CD1c-positive myeloid dendritic cell (primary cell): ENCODE data around the gene ACE.

Source experiments
- DNase-seq: peaks from one replicate; pipeline ENCODE4 v3.0.0-alpha.2; 2016; ENCODE audit errors: extremely low spot score

The ACE gene

DNA sequence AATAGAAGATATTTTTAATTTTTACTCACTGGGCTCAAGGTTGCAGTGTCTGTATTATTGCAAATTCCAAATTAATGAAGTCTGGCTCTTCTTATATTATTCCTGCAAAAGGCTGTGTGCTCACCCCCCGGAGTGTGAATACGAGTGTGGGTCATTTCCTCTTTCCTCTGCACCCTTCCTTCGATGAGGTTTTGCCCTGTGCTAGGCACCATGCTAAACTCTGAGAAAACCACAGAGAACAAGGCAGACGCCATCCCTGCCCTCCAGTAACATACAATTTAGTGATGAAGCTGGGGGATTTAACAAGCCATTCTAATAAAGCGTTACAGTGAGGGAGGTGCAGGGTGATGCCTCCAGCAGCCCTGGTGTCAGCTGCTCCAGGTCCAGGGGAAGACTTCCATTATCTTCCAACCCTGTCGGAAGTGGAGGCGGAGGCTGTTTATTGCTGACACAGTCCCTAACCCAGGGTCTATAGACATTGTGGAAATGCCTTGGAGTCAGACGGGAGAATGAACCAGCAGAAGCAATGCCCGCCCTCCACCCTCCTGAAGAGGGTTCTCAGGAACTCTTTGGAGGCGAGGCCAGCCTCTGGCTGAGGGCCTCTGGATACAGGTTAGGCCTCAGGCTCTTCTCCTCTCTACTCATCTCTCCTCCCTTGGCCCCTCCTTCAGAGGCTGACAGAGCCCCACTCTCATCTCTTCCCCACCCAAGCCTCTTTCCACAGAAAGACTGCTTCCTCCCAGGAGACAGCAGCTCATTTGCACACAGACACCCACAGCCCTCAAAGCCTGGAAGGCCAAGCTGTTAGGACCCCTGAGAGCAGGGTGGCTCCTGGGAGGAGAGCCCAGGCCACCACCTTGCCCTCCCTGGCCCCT, 2.0 kb upstream of the ACE start:
- DNase-seq: peak; percentile 10

DNA sequence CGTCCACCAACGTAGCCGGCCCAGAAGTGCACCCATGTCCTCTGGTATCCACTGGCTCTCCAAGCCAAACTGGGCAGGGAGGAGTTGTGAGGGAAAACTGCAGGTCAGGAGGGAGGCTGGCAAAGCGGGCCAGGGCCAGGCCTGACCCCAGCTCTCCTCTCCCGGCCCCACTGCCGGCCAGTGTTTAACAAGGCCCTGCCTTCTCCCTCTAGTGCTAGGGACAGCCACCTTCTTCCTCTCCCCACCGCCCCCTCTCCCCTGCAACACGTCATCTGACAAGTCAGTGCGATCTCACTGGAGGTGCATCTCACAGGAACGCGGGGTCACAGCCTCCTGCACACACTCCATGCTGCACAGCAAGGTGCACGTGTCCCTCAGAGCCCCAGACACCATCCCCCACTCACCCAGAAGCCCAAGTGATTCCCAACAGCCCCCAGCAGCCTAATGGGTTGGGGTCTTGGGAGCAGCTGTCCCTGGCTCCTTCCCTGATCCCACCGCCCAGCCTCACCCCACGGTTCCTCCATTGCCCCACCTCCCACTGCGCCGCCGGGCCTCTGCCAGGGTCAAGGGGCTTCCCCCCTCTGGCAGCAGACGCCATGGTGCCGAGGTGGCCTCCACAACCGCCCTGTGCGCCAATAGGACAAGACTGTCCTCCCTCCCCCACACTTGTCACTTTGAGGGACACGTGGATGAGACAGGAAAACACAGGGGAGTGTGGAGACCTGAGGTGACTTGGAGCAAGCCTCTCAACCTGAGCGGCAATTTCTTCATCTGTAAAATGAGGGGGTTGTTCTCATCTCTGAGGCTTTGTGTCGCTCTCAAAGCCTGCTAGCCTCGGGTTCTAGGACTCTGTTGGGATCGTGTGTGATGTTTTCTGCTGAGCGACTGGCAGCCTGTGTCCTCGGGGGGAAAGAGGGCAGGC, 1.1 kb upstream of the ACE start:
- peak; percentile 30 for DNase-seq

DNA sequence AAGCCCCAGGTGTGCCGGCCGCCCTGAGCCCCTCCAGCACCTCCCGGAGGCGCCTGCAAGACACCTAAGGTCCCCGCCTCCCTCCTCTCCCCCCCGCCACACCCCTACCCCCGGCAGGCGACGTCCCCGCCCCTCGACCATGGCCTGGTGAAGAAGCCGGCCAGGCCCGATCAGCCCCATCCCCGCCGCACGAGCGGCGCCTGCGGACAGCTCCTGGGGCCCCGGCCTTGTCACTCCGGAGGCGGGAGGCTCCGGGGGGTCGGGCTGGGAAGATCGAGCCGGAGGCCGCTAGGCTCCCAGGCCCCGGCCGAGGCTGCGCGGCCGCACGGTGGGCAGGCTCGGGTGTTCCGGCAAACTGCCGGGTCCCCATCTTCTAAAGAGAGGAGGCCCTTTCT, 405 bp upstream of the ACE start:
- no peak for DNase-seq

DNA sequence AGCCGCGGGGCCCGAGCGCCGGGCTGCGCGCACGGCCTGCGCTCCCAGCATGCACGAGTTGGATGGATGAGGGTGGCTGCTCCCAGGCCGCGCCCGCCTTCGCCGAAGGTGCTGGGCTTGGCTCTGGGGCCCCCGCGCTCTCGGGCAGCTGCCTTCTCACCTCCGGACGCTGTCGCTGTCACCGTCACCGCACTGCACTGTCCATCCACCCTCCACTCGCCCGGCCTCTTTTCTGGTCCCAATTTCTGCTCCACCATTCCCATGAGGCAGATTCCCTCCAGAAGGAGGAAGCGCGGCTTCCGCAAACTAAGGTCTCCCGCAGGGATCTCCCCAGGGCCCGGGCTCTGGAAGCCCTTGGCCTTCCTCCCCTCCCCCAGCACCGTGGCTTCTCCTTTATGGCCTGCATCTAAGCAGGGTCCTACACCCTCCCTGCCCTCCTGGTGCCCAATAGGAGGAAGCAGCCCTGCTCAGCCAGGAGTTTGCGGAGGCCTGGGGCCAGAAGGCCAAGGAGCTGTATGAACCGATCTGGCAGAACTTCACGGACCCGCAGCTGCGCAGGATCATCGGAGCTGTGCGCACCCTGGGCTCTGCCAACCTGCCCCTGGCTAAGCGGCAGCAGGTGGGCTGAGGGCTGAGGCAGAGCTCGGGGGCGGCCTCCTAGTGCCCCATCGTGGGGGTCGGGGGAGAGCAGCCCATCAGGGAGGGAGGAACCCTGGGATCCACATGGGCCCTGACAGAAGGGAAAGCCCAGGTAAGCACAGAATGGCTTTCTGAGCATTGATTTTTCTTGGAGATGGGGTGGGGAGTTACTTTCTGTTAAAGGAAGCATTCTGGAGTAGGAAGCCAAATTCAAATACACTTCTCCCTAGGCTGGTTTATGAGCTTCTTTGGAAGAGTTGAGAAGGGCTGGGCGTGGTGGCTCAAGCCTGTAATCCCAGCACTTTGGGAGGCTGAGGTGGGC, 899 bp downstream of the ACE start:
- peak; percentile 69 for DNase-seq

DNA sequence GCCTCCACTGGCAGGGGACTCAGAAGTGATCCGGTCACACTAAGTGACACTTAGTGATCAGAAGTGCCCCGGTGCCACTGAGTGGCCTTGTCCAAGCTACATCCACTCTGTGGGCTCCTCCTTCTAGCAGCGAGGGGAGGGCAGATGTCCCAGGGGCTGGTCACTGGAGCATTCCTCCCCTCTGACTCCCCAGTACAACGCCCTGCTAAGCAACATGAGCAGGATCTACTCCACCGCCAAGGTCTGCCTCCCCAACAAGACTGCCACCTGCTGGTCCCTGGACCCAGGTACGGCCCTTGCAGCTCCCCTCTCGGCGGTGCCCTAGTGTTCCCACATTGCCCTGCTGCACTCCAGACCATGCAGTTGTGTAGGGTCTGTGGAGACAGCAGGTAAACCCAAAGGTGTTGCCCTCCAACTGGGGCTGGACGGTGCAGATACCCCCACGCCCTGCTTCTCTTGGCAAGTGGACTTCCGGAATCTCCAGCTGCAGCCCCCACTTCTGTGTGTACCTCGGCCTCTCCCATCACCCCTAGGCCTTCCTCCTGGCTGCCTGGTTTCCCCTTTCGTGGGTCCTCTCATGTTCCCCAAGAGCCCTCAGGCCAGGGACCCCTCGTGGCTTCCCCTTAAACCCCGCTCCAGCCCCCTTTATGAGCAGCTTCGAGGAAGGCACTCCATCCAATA, 2.1 kb downstream of the ACE start:
- peak; percentile 72 for DNase-seq

DNA sequence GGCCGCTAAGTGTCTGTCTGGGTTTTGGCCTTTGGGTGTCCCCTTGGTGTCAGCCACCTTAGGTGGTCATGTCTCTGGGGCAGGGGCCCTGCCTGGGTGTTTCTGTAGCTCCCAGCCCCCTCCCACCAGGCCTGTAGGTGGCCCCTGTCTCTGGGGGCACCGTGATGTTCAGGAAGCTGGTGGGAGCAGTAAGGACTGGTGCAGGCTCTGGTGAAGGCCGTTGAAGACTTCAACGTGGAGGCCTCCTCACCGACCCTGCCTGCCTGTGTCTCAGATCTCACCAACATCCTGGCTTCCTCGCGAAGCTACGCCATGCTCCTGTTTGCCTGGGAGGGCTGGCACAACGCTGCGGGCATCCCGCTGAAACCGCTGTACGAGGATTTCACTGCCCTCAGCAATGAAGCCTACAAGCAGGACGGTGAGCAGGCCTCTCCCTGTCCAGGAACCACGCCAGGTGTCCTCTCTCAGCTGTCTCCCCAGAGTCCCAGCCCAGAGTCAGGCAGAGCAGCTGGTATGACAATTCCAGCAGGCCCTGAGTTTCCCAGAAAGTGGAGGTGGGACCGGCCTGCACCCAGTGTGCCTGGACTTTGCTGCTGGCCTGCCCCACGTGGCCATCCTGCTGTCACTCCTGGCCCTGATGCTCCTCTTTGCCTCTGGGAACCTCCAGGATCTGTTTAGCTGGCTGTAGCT, 2.8 kb downstream of the ACE start:
- no peak for DNase-seq

DNA sequence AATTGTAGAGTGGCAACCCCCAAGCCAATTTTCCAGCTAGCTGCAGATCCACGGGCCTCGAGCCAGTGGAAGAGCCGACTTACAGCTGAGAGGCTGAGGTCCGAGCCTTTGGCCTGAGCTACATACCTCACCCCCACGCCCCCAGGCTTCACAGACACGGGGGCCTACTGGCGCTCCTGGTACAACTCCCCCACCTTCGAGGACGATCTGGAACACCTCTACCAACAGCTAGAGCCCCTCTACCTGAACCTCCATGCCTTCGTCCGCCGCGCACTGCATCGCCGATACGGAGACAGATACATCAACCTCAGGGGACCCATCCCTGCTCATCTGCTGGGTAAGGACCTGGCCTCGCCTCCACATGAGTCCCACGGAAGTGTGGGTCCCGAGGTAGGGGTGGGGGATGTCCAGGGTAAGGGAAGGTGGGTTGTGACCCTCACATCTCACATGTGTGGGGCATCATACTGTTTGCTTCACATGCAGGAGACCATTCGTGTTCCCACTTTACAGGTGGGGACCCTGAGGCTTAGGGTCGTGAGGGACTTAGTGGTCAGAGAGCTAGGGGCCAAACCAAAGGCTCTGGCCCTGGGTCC, 3.4 kb downstream of the ACE start:
- no peak for DNase-seq

DNA sequence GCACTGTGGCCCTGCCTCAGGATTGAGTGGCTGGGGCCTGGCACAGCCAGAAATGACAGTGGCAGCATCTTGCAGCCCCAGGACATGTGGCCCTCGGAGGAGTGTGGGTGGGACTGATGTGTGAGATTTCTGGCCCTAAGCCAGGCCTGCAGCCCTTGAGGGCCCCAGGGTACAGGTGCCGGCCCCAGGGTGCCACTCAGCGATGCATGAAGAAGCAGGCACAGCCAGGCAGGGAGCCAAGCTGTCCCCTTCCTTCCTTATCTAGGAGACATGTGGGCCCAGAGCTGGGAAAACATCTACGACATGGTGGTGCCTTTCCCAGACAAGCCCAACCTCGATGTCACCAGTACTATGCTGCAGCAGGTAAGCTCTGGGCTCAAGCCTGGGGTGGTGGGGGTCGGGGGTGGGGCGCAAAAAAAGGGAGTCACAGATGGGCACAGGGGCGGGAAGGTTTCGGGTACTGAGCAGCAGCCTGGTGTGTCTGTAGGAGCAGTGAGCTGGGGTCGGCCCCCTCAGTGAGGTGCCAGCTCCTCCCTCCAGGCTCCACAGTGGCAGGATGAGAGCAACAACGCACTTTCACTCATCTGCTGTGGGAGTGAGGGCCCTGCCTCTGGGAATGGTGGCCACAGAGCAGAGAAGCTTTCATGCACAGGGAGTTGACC, 4.1 kb downstream of the ACE start:
- DNase-seq: no peak

DNA sequence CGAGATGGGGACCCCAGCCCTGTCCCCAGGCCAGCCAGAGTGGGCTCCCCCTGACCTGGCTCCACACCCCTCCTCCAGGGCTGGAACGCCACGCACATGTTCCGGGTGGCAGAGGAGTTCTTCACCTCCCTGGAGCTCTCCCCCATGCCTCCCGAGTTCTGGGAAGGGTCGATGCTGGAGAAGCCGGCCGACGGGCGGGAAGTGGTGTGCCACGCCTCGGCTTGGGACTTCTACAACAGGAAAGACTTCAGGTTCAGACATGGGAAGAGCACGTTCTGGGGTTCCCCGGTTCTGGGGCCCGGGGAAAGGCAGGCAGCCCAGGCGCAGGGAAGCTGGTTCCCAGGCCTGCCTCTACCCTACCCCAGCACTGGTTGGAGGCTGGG, 4.6 kb downstream of the ACE start:
- no peak for DNase-seq

DNA sequence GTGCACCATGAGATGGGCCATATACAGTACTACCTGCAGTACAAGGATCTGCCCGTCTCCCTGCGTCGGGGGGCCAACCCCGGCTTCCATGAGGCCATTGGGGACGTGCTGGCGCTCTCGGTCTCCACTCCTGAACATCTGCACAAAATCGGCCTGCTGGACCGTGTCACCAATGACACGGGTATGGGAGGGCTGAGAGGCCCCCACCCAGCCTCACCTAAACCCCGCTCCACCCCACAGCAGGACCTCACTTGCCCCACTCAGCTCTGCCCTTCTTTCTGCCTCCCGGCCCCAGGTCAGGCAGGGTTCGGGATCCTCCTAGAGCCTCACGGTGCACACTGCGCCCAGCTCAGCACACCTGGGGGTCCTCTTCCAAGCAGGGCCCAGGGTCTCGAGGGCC, 5.6 kb downstream of the ACE start:
- DNase-seq: no peak

DNA sequence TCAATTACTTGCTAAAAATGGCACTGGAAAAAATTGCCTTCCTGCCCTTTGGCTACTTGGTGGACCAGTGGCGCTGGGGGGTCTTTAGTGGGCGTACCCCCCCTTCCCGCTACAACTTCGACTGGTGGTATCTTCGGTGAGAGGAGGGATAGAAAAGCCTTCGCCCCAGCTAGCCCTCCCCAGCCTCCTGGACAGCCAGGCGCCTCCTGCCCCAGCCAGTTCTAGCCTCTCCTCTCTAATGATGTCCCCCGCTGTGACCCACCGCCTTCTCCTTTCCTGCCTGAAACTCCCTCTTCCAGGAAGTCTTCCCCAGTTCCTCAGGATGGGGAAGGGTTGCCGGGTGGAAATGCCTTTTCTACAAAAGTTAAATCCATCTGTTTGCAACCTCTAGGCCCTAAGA, 6.2 kb downstream of the ACE start:
- DNase-seq: no peak

DNA sequence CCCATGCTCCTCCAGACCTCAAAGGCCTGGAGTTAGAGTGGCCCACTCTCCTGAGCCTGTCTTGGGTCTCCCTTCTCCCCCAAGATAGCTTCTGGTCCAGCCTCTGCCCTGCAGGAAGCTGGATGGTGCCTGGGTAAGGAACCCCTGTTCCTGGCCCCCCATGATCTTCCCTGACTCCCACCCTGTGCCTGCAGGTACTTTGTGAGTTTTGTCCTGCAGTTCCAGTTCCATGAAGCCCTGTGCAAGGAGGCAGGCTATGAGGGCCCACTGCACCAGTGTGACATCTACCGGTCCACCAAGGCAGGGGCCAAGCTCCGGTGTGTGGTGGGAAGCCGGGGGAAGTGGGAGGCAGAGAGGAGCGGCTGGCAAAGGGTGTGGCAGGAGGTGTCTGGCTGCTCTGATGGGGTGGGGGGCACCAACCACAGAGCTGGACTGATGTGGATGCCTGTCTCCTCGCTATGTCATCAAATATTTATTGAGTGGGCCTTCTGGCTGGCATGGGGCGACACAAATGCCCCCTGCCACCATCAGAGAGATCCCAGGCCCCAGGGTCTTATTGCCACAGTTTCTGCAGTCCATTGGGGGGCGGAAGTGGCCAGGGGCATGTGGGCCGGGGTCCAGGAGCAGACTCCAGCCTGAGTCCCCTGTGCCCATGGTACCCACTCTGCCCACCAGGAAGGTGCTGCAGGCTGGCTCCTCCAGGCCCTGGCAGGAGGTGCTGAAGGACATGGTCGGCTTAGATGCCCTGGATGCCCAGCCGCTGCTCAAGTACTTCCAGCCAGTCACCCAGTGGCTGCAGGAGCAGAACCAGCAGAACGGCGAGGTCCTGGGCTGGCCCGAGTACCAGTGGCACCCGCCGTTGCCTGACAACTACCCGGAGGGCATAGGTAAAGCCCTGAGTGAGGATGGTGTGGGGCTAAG, 7.1 kb downstream of the ACE start:
- no peak for DNase-seq

DNA sequence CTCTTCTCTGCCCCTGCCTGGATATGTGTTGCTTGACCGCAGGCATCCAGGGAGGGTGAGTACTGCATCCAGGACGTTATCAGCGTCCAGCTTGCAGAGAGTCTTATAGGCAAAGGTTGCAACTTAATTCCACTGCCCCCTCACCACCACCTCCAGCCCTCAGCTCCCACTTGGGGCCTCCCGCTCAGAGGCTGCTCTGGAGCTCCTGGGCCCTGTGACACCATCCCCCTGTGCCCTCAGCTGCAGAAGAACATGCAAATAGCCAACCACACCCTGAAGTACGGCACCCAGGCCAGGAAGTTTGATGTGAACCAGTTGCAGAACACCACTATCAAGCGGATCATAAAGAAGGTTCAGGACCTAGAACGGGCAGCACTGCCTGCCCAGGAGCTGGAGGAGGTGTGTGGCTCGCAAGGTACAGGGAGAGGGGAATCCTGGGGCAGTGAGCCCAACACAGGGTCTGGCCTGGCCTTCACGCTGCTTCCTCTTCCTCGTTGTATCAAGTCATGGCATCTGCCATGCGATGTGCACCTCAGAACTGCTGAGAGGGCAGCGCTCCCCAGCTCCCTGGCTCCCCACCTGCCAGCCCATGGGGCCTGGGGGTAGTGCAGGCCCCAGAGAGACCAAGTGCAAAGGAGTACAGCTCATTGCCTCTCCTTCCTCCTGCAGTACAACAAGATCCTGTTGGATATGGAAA, 9.6 kb downstream of the ACE start:
- DNase-seq: no peak

DNA sequence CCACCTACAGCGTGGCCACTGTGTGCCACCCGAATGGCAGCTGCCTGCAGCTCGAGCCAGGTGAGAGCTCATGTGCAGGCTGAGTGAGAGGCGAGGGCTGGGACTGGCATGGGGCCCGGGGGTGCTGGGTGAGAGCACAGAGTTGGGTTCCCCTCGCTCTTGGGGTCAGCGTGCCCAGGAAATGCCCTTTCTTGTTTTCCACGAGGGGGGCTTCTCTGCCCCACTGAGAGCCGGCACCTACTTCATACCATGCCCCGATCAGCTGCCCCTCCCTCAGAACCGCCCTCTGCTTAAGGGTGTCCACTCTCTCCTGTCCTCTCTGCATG, 10.1 kb downstream of the ACE start:
- DNase-seq: no peak

DNA sequence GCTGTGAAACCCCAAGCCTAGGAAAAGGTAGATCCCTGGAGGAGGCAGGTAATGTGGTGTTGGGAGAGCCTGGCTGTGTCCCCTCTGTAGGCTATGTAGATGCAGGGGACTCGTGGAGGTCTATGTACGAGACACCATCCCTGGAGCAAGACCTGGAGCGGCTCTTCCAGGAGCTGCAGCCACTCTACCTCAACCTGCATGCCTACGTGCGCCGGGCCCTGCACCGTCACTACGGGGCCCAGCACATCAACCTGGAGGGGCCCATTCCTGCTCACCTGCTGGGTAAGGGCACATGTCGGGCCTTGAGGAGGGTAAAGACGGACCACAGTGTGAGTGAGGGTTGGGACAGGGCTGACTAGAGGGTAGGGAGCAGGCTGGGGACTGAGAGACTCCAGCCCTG, 12.0 kb downstream of the ACE start:
- DNase-seq: no peak

DNA sequence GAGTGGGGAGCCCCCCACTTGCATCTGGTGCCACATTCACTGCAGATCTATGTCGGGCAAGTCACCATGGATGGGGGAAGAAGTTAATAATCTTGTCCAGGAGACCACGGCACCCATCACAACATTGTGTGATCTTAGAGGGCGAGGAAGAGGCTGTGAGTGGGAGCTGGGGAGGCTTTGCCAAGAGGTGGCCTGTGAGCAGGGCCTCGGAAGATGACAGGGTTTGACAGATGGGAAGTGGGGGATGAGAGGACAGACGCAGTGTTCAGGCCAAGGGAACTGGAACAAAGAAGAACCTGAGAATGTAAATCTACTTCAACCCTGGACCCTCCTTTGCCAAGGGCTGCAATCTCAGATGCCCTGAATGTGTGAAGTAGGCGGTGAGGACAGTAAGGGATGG, 12.4 kb downstream of the ACE start:
- DNase-seq: no peak

DNA sequence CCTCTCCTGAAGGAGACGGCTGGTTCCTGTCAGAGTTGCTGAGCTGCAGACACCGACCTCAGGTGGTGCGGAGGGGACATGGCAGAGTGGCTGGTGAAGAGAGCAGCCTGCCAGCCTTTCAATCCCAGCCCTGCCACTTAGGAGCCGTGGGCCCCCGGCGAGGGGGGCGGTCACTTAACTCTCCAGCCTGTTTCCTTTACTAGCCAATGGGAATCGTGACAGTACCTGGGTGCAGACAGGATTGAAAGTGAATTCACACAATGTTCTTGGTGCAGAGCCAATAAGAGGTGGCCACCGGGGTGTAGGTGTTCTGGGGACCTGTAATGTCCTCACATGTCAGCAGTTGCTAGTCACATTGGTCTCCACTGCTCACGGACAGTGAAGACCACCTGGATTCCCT, 13.5 kb downstream of the ACE start:
- DNase-seq: no peak

DNA sequence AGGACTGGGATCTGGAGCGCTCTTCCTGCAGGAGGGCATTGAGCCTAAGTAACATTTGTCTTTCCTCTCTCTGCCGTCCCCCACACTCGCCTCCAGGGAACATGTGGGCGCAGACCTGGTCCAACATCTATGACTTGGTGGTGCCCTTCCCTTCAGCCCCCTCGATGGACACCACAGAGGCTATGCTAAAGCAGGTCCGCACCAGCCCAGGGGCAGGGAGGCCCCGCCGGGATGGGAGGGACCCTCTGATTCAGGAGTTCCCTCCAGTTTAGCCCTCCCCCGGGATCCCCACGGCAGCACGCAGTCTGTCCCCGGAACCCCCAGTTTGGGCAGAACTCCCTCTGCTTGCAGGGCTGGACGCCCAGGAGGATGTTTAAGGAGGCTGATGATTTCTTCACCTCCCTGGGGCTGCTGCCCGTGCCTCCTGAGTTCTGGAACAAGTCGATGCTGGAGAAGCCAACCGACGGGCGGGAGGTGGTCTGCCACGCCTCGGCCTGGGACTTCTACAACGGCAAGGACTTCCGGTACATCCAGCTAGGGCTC, 14.1 kb downstream of the ACE start:
- no peak for DNase-seq
